Loucy (cell line): Measurements from ENCODE around the gene OR2Z1.

Experiments
- H2AFZ ChIP-seq: fragments of 200-600 bp; sonication (generic); 2 replicates; pipeline ENCODE4 v1.6.0; 2016; ENCODE audit warnings: antibody characterized with exemption, mild to moderate bottlenecking, low read length, moderate library complexity
- H3F3A ChIP-seq: fragments of 200-600 bp; 2 replicates; pipeline ENCODE4 v1.6.0; 2016; ENCODE audit warnings: antibody characterized with exemption, low read depth, mild to moderate bottlenecking
- H3K27me3 ChIP-seq: fragments of 200-600 bp; sonication (generic); 2 replicates; pipeline ENCODE4 v1.6.1; 2014; ENCODE audit warnings: low read length, mild to moderate bottlenecking; ENCODE audit not compliant: insufficient read depth, poor library complexity, severe bottlenecking
- H3K36me3 ChIP-seq: fragments of 200-600 bp; sonication (generic); 2 replicates; pipeline ENCODE4 v1.6.1; 2016; ENCODE audit warnings: low read length; ENCODE audit not compliant: insufficient read depth
- H3K4me1 ChIP-seq: fragments of 200-600 bp; sonication (generic); 2 replicates; pipeline ENCODE4 v1.5.1; 2014; ENCODE audit warnings: low read length, mild to moderate bottlenecking; ENCODE audit not compliant: insufficient read depth, poor library complexity, severe bottlenecking
- H3K4me2 ChIP-seq: fragments of 200-600 bp; sonication (generic); 2 replicates; pipeline ENCODE4 v1.6.0; 2014; ENCODE audit warnings: antibody characterized with exemption, low read length, low read depth, mild to moderate bottlenecking; ENCODE audit not compliant: poor library complexity, severe bottlenecking
- H3K4me3 ChIP-seq: fragments of 200-600 bp; sonication (generic); 2 replicates; pipeline ENCODE4 v1.5.1; 2014; ENCODE audit warnings: low read length, mild to moderate bottlenecking, mixed read lengths; ENCODE audit not compliant: poor library complexity, severe bottlenecking
- H3K79me2 ChIP-seq: fragments of 200-600 bp; sonication (generic); 2 replicates; pipeline ENCODE4 v1.6.1; 2014; ENCODE audit warnings: low read length; ENCODE audit not compliant: insufficient read depth
- H3K9ac ChIP-seq: fragments of 200-600 bp; sonication (generic); 2 replicates; pipeline ENCODE4 v1.6.0; 2014; ENCODE audit warnings: mild to moderate bottlenecking, low read depth, low read length, moderate library complexity; ENCODE audit not compliant: poor library complexity, severe bottlenecking
- H3K9me2 ChIP-seq: fragments of 200-600 bp; sonication (generic); replicated peaks from 2 replicates; pipeline ENCODE4 v1.6.1; 2016; ENCODE audit warnings: low read depth, low read length, mixed read lengths
- H3K9me3 ChIP-seq: fragments of 200-600 bp; sonication (generic); 2 replicates; pipeline ENCODE4 v1.6.1; 2014; ENCODE audit warnings: mild to moderate bottlenecking, antibody characterized with exemption, low read length, low read depth; ENCODE audit not compliant: insufficient read depth
- H4K20me1 ChIP-seq: fragments of 200-600 bp; sonication (generic); 2 replicates; pipeline ENCODE4 v1.6.0; 2014; ENCODE audit warnings: antibody characterized with exemption, low read length, mild to moderate bottlenecking; ENCODE audit not compliant: insufficient read depth, poor library complexity, severe bottlenecking
- CTCF ChIP-seq: fragments of 200-600 bp; sonication (generic); conservative IDR thresholded peaks from 2 replicates; pipeline ENCODE4 v1.5.1; 2014; ENCODE audit warnings: mild to moderate bottlenecking, antibody characterized with exemption, low read length
- EZH2phosphoT487 ChIP-seq: fragments of 200-600 bp; IDR thresholded peaks from 2 replicates; pipeline ENCODE4 v1.6.1; 2018; ENCODE audit warnings: antibody characterized with exemption, mild to moderate bottlenecking, moderate library complexity, borderline replicate concordance

OR2Z1 gene

GRCh38 chr19:8682931-8683330, 38.5 kb upstream of the OR2Z1 start:
- Histone ChIP-seq H3K27me3 (no peaks in the 10 kb centered on the region), H3K4me2 (no peak overlapping the region), H4K20me1 (no peaks in the 10 kb centered on the region), H2AFZ (no peak overlapping the region), H3F3A (no peaks in the 10 kb centered on the region), H3K9me2 (no peaks in the 10 kb centered on the region), H3K4me3 (no peak overlapping the region), H3K9me3 (no peaks in the 10 kb centered on the region), H3K36me3 (no peaks in the 10 kb centered on the region), H3K4me1 (peaks cover 29% of the 10 kb centered on the region), H3K79me2 (no peaks in the 10 kb centered on the region), H3K9ac (no peak overlapping the region)
- TF ChIP-seq CTCF (no peak), EZH2phosphoT487 (no peak)

- H3K4me1 ChIP-seq = peaks cover 29% of the 10 kb centered on the region
- H3K4me3 ChIP-seq = no peak overlapping the region
- H3K9me3 ChIP-seq = no peaks in the 10 kb centered on the region
- H3K36me3 ChIP-seq = no peaks in the 10 kb centered on the region
- no peaks in the 10 kb centered on the region for H3F3A ChIP-seq
- no peak overlapping the region for H3K9ac ChIP-seq
- H3K79me2 ChIP-seq = no peaks in the 10 kb centered on the region
- no peak for TF ChIP-seq EZH2phosphoT487
- TF ChIP-seq CTCF = no peak
- H4K20me1 ChIP-seq = no peaks in the 10 kb centered on the region
- H3K27me3 ChIP-seq = no peaks in the 10 kb centered on the region
- H3K9me2 ChIP-seq = no peaks in the 10 kb centered on the region
- no peak overlapping the region for H2AFZ ChIP-seq
- no peak overlapping the region for H3K4me2 ChIP-seq
Observed at GRCh38 chr19:8684001-8684902, 37.2 kb upstream of the OR2Z1 start.

- no peaks in the 10 kb centered on the region for H3K9me3 ChIP-seq
- no peak overlapping the region for H3K4me3 ChIP-seq
- no peaks in the 10 kb centered on the region for H3F3A ChIP-seq
- no peak overlapping the region for H3K9ac ChIP-seq
- H3K4me2 ChIP-seq = no peak overlapping the region
- H3K36me3 ChIP-seq = no peaks in the 10 kb centered on the region
- H3K27me3 ChIP-seq = no peaks in the 10 kb centered on the region
- H3K79me2 ChIP-seq = no peaks in the 10 kb centered on the region
- H4K20me1 ChIP-seq = no peaks in the 10 kb centered on the region
- no peaks in the 10 kb centered on the region for H3K9me2 ChIP-seq
- no peak overlapping the region for H2AFZ ChIP-seq
- H3K4me1 ChIP-seq = peaks cover 25% of the 10 kb centered on the region
- no peak for TF ChIP-seq CTCF
- TF ChIP-seq EZH2phosphoT487 = no peak
Observed at GRCh38 chr19:8686549-8686948, 34.9 kb upstream of the OR2Z1 start.
